Left lobe of liver (tissue), 2 donors: Measurements from ENCODE around the gene SLC8A2. TPM values are rescaled to one million over a fixed set of nuclear protein-coding genes. Genes with fewer than 3 reads are reported as not detected.
"Not testable (repeated sequence)": the region's sequence is repeated elsewhere in the genome, so short reads cannot be mapped to it uniquely, and the experiment has no call there.

Experiments
- ATAC-seq: fragments of 200-7000 bp; cut with Tn5 transposase; one replicate; pipeline ENCODE4 v1.9.1; 2020; ENCODE audit warnings: mild to moderate bottlenecking, moderate library complexity
- DNase-seq: peaks from one replicate; pipeline ENCODE4 v3.0.0-alpha.2; 2020; ENCODE audit warnings: low spot score
- total RNA-seq: library from RNA; stranded (reverse); gene quantifications from one replicate; pipeline ENCODE4 v1.2.1, GENCODE V29; 2021
- donor health status: DM: no; HTN: no; CAD: no; lungs with moderate emphysema.
- donor health status: DM: no; HTN: yes; CAD: no.

SLC8A2 gene
- total RNA-seq, 1 donor from 2014 or later: 0.10 TPM

- DNase-seq (no peak), ATAC-seq (no peak)
Observed at GRCh38 chr19:47489072-47489914, 17.6 kb upstream of the SLC8A2 start.

DNA sequence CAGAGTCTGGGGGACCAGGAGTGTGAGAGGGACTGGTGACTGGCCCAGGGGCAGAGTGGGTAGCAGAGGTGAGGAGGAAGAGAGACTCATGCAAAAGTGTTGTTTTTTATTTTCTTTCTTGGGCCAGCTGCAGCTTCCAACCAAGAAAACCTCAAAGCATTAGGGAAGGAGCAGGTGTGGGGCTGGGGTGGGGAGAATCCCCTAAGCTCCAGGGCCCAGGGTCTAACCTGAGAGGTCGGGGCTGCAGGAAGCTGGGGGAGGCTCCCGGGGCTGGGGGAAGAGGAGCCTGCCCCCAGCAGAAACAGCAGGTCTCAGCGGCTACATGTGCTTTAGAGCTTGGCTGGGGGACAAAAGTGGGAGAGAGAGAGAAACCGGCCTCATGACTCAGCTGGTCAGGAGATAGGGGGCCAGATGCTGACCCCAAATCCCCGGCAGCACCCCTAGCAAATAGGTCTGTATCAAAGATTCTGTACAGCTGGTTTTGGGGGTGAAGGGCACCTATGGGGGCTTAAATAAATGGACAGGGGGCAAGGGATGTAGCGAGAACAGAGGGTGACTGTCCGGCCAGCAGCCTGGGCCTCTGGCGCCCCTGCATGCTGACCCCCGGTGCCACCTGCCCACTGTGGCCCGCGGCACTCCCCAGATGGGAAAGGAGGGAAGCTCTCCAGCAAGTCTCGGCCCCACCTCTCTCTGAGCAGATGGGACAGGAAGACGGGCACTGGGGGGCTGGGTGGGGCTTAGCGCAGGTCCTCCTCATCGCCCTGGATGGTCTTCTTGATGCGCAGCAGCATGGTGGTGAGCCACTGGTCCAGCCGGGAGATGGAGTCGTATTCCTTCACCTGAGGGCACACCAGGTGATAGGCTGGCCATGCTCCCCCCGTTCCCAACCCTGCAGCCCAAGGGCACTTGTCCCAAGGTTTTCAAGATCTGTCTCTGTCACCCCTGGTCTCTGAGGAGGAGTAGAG, 16.1 kb upstream of the SLC8A2 start:
- no peak for ATAC-seq
- DNase-seq: no peak

DNA sequence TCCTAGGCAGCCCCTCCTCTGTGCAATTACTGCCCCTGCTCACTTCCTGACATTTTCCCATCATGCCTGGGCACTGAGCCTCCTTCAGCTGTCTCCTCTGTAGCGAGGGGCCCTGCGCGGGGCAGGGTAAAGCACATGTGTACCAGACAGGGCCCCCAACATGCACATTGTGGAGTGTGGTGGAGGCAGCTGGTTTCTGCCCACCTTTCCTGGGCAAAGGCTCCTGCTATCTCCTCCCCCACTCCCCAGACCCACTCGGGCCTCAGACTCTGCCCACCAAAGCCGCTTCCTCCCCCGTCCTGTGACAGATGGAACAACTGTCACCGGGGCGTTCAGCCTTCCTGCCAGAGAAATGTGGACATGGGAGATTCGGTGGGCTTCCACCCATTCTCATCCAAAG, 15.2 kb upstream of the SLC8A2 start:
- DNase-seq (no peak), ATAC-seq (no peak)

DNA sequence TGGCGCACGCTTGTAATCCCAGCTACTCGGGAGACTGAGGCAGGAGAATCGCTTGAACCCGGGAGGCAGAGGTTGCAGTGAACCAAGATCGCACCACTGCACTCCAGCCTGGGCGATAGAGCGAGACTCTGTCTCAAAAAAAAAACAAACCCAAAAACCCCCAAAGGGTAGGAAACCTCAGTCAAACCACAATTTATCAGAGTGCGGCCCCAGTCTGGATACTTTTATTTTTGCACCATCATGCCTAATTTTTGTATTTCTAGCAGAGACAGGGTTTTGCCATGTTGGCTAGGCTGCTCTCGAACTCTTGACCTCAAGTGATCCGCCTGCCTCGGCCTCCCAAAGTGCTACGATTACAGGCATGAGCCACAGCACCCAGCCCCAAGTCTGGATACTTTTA, 14.5 kb upstream of the SLC8A2 start:
- DNase-seq, ATAC-seq: not testable (repeated sequence)

GRCh38 chr19:47485210-47485609, 13.5 kb upstream of the SLC8A2 start:
- ATAC-seq (no peak), DNase-seq (no peak)

GRCh38 chr19:47483800-47484690, 12.4 kb upstream of the SLC8A2 start, which contains the start of gene KPTN:
Gene KPTN, minus strand, starts transcription at chr19:47484219. Its CDS starts 59 bp downstream, at chr19:47484160.
- DNase-seq: peak; percentile 88
- peak; percentile 89 for ATAC-seq

DNA sequence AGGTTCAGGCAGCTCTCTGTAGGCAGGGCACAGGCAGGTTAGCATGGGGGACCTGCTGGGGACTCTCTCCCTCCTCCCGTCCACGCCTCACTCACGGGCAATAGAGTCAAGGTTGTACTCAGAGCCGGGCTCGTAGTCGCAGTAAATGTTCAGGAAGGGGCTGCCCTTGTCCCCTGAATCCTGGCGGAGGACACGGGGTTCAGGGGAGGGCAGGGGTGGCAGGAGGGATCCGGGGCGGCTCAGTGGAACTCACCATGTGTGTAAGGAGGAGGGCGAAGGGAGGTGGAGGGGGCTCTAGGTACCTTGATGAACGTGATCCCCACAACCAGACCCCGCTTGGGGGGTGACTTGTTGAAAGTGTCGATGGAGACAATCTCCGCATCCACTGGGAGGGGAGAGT, 11.5 kb upstream of the SLC8A2 start:
- DNase-seq: no peak

GRCh38 chr19:47481460-47482052, 9.9 kb upstream of the SLC8A2 start:
- ATAC-seq (peak; percentile 12), DNase-seq (no peak)

More for the DNA sequence above, 11.5 kb upstream of the SLC8A2 start:
- ATAC-seq: no peak

DNA sequence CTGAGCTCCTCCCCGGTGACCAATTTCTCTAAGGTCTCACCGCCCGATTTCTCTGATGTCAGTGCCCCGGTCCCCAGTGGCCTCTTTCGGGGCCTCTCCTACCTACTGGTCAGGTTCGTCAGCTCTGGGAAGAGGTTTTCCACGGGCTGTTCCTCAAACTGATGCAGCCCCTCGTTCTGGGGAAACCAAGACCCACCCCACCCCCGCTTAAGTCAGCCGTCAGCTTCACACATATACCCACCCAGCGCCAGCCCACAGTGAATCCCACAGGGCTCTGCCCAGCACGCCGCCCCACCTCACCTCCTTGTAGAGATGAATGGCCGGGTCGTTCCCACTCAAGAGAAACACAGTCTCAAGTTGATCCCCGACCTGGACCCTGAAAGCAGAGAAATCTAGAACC, 9.0 kb upstream of the SLC8A2 start:
- ATAC-seq: no peak
- no peak for DNase-seq

DNA sequence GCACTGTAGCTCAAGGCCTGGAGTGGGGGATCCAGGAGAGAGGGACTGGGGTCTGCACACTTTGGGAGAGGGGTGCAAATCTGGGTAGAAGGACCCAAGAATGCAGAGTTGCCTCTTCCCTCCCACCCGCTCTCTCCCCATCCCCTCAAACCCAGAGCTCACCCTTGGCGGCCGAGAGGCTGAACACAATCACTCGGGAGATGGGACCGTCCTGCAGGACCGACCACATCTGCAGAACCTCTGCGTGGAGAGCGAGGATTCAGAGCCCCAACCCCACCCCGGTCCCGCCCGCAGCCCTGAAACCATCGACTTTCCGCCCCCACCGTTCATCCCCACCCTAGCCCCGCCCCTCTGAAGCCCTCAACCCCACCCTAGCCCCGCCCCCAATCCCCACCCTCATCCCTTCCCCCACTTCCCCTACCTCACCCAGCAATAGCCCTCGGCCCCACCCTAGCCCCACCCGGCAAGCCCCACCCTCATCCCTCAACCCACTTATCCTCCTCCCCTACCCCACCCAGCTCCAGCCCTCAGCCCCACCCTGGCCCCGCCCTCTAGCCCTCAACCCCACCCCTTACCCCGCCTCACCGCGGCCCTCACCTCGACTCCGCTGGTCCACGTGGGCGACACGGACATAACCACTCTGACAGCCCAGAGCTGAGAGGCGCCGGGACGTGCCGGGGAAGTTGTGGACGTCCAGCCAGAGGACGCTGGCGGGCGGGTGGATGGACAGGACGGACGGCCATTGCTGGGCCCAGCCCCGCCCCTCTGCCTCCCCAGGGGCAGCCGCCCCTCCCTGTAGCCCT, 8.2 kb upstream of the SLC8A2 start:
- ATAC-seq (no peak), DNase-seq (no peak)

DNA sequence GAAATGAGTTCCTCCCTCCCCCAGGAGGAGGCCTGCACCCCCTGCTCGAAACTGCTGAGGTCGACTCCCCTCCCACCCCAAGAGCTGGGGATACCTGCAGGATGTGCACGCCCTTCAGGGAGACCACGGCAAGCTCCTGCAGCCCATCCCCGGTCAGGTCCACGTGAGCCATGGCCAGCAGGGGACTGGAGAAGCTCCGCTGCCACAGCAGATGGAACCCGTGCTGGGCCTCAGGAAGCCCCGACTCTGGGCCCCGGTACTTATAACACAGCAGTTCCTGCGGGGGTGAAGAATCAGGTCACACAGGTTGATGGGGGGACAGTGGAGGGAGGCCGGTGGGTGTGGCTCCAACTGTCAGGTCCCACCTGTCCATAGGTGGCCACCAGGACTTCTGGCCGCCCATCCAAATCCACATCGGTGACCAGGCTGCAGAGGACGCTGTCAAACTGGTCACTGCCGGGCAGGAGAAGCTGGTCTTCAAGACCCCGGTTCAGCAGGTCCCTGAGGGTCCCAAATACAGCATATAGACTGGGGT, 4.8 kb upstream of the SLC8A2 start:
- ATAC-seq: no peak
- no peak for DNase-seq

DNA sequence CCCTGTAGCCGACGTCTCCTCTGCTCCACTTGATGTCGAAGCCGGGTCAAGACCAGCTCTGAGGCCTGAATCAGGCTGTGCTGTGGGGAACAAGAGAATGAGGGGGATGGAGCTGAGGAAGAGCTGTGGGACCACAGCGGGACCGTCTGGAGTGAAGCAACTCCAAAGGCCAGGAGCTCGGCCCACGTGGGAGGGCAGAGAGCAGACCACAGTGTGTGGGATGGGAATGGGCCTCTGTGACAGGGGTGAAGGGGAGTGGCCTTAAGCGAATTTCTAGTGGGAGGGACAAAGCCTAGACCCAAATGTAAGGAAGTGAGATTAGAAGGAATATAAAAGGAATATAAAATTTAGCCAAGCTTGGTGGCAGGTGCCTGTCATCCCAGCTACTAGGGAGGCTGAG, 3.8 kb upstream of the SLC8A2 start:
- no peak for ATAC-seq
- DNase-seq: no peak

DNA sequence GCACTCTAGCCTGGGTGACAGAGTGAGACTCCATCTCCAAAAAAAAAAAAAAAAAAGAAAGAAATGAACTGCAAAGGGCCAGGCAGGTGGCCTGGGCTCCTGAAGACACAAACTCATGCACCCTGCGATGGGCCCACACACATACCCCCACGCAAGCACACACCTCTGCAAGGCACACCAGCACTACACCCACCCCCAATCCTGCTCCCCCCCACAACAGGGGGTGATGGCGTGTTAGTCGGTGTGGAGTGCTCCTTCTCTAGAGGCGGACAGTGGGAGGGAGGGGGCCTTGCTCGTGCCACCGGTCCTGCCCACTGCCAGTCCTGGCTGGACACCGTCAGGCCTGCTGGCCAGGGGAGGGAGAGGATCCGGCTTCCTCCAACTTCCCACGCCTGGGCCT, 1.6 kb upstream of the SLC8A2 start:
- DNase-seq (no peak), ATAC-seq (no peak)

- DNase-seq (no peak), ATAC-seq (no peak)
Observed at GRCh38 chr19:47471381-47471732, 336 bp downstream of the SLC8A2 start.

DNA sequence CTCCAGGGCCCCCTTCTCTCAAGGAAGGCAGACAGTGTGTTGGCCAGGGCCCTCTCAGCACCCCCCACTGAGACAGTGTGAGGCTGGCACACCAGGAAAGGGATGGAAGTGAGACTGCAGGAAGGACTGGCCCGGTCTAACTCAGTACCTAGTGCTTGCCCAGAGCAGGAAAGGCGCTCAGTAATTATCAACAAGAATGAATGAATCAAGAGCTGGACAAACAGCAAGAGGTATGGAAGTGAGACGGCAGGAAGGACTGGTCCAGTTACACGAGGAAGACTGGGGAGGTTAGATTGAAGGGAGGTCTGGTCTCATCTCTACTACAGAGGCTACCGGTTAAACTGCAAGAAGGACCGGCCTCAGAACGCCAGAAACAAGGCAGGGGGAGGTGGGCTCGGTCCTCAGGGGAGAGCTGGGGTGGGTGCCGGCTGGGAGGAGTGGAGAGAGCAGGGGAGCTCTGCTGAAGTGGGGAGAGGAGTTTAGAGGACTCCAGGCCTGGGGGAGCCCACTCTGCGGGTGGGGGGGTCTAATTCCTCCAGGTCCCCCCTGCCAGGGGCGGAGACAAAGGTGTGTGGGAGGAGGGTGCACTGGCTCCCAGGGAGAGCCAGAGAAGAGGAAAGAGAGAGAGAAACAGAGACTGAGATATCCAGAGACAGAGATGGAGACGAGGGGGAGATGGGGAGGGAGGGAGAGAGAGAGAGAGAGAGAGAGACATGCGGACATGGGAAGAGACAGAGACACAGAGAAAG, 1.1 kb downstream of the SLC8A2 start:
- ATAC-seq (no peak), DNase-seq (no peak)

DNA sequence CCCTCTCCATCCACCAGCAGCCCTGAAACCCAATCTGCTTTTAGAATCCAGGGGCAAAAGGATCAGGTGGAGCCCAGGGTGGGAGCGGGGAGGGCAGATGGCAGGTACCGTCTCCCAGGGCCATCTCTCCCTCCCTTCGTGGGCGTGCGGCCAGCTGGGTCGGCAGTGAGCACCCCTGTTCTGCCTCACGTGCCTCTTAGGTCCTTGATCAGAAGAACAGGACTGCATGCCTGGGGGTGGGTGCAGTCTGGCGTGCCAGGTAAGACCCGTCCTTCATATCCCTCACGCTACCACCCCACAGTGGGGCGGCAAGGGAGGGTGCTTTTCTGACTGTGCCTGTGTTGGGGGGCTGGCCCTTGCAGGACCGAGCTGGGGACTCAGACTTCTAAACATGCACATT, 2.0 kb downstream of the SLC8A2 start:
- no peak for ATAC-seq

DNA sequence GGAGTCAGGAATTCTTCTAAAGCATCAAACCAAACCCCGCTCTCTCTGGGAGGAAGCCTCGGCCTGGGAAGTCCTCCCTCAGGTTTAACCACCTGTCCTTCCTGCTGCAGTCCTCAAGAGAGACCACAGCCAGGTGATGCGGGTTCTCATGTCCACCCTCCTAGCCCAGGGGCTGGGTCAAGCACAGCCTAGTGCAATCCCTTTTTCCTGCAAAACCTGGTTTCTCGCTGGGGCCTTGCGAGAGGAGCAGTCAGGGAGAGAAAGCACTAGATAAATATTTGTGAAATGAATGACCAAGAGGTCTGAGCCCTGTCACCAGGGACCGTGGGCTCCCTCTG, 2.4 kb downstream of the SLC8A2 start:
- no peak for ATAC-seq
- no peak for DNase-seq

More for the DNA sequence above, 2.0 kb downstream of the SLC8A2 start:
- no peak for DNase-seq

DNA sequence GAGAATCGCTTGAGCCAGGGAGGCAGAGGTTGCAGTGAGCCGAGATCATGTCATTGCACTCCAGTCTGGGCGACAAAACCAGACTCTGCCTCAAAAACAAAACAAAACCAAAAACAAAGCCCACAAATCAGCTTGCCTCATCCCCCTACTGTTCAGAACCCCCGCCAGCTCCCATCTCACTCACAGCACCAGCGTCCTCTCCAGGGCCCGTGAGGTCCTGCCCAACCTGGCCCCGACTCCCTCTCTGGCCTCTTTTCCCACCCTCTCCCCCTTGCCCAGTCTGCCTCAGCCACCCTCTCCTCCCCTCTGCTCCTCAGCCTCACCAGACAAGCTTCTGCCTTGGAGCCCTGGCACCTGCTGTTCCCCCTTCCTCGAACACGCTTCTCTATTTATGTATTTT, 3.8 kb downstream of the SLC8A2 start:
- ATAC-seq: no peak
- DNase-seq: no peak

DNA sequence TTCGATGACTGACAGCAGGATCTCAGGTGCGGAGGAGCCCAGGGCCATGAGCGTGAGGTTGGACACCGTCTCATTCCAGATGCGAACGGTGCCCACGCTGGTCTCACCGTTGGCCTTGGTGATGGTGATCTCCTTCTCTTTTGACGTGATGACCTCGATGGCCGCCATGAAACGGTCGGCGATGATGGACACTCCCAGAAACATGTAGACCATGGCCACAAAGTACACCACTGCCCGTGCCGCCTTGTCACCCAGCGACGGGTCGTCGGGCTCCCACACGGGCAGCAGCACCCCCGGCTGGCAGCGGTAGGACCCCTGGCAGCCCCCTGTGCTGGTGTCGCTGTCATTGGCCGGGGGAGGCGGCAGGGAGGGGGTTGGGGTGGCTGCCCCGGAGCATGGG, 5.7 kb downstream of the SLC8A2 start:
- no peak for ATAC-seq
- no peak for DNase-seq
